Raji (cell line): ENCODE data around the gene MAPK7.

Experiments used
- POLR2A ChIP-seq: IDR thresholded peaks from 2 replicates; pipeline ENCODE4 v1.6.1; 2011; ENCODE audit warnings: low read depth, low read length, control low read depth; ENCODE audit not compliant: insufficient read depth

Gene MAPK7

GRCh38 chr17:19338031-19338990, 40.0 kb upstream of the MAPK7 start:
- TF ChIP-seq POLR2A: no peak

DNA sequence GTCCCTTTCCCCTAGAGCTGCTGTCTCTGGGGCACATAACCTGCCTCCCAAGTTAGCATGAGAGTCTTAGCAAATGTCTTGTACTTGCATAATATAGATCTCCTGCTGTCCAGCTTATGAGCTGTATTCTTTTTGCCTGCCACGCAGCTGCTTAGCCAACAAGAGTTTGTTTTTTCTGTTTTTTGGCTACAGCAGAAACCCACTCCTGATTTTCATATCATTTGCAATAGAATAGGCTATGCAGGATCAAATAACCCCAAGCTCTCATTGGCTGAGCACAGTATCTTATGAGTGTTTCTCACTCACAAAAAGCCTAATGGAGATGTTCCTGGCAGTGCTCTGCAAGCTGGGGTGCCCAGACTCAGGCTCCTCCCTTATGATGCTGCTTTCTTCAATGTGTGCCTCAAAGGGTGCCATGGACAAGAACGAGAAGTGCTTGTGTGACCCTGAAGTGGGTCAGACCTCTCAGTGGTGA, 38.9 kb upstream of the MAPK7 start:
- no peak for TF ChIP-seq POLR2A

DNA sequence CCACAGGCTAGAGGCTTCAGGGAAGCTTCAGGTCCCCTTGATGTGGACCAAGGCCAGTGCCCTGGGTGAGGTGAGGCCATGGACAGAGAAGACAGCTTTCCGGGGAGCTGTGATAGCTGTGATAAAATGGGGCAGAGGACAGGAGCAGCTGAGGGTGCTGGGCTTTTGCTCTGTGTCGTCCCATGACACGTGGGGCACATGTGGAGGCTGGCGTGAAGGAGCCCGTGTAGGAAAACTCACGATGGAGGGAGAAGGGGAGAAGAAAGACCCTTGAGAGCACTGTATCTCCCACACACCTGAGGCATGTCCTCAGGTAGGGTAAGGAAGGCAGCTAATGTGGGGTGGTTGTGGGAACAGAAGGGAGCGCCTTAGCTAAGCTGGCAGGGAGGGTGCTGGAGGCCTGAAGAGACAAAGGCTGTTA, 37.1 kb upstream of the MAPK7 start:
- TF ChIP-seq POLR2A: no peak

DNA sequence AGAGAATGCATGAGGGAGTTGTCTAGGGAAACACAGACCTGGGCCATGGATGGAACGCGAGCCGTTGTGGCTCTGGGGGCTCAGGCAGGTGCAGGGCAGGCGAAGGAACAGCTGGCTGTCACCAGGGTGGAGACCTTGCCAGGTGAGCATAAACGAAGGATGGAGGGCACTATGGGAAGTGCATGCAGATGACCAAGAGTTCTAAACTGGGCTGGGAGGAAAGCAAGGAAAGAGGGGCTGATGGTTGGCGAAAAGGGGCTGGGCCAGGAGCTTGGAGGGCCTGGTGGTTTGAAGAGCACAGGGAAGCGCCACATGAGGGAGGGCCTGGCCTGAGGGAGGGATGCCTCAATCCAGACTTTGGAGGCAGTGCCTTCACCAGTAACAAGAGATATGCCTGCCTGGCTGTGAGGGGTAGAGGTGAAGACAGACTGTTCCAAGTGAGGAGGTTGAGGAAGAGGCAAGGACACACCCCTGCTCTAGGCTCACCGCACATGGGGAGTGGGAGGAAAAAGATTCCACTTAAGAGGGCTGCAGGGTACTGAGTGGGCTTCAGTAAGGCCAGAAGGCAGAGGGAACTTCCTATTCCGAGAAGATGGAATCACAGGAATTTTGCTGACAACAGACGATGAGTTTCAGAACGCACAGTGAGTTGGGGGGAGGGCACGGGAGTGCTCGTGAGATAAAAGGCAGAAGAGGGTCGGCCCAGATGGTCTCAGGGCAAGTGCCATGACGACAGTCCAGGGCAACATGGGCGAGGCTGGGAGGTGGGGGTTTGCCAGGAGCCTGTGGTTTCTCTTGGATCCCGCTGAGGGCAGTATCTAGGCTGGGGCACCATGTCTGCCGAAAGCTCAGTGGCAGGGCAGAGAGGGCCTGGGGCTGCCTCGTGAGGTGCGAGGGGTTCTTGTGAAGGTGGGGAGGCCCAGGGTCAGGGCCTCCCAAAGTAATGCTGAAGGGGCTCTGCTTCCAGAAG, 36.4 kb upstream of the MAPK7 start:
- TF ChIP-seq POLR2A: no peak

DNA sequence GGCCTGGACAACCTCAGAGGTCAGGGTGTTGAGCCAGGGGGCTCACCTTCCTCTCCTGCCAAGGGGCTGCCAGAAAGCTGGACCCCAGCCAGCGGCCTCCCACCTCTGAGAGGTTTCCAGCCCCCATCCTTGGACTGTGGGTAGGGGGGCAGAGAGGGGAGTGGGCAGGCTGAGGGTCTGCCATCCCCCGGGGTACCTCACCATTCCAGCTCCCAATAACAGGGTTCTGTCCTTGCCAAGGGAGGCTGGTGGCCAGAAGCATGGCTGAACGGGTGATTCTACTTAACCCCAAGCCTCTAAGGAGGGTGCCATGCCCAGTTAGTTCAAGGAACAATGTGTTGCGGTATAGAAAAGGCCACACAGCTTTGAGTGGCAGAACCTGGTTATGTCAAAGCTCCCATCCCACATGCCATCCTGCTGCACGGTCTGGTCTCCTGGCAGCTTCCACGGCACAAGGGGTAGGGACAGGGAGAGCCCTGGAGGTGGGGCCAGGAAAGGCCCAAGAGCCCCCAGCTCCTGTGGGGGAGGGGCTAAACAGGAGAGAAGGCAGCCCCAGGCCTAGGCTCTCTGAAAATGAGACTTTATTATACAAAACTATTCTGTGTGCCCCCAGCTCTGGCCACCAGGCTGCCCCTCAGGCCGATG, 35.6 kb upstream of the MAPK7 start:
- no peak for TF ChIP-seq POLR2A

DNA sequence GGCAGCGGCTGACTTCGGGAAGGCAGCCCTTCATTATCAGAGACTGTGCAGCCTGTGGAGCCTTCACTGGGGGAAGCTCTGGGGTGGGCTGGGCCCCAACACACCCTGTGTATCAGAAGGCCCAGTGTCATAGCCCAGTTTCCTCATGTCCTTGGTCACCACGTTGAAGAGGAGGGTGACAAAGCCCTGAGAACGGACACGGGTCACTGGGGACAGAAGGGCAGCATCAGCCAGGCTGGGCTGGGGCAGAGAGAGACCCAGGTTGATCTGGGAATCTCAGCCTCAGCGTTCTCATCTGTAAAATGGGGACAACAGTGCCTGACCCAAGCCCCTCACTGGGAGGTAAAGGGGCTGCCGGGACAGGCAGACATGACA, 35.1 kb upstream of the MAPK7 start:
- TF ChIP-seq POLR2A: no peak

DNA sequence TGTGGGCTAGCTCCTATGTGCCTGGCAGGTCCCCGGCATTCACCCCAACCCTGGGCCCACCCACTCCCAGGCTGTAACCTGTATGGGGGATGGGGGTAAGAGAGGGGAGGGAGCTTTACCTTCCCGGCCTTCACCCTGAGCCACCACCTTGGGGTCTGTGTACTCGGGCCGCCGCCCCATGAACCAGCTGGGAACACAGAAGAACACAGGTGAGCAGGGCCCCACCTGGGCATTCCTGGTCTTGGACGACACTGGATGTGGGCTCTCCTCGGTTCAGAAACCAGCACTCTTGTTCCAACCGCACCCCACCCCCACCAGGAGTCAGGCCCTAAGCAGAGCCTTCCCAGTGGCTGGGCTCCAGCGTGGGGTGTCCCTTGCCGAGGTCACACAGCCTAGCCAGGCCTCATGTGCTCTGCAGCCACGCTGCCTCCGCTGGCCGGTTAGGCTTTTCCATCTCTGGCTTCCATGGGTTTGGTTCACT, 34.6 kb upstream of the MAPK7 start:
- no peak for TF ChIP-seq POLR2A

DNA sequence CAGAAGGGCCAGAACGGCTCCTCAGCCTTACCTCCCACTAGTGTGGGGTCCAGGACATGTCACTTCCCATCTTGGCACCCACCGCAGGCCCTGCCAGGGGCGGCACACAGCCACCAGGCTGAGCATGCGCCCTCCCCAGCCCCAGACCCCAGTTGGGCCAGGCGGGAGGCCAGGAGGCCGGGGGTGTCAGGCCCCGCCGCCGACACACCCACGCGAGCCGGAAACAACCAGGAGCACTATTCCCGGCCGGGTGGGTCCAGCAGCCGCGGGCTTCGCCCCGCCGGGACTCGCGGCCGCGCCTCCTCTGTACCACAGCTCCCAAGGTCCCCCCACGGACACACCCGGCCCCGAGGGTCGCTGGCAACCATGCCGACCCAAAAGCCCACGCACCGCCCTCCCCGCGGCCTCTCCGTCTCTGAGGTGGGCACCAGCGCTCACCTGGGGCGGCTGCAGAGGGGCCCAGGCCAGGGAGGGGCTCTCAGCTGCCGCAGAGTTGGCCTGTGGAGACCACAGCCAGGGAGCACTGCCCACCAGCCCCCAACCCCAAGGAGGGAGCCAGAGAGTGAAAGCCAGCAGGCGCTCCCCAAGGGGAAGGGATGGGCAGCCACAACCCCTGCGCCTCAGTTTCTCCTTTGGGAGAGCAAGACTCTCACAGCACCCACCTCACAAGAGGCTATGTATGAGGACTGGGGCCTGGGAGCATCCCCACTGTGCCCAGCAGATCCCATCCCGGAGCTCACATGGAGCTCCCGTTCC, 33.8 kb upstream of the MAPK7 start:
- no peak for TF ChIP-seq POLR2A

GRCh38 chr17:19345067-19345460, 33.2 kb upstream of the MAPK7 start:
- TF ChIP-seq POLR2A: no peak

DNA sequence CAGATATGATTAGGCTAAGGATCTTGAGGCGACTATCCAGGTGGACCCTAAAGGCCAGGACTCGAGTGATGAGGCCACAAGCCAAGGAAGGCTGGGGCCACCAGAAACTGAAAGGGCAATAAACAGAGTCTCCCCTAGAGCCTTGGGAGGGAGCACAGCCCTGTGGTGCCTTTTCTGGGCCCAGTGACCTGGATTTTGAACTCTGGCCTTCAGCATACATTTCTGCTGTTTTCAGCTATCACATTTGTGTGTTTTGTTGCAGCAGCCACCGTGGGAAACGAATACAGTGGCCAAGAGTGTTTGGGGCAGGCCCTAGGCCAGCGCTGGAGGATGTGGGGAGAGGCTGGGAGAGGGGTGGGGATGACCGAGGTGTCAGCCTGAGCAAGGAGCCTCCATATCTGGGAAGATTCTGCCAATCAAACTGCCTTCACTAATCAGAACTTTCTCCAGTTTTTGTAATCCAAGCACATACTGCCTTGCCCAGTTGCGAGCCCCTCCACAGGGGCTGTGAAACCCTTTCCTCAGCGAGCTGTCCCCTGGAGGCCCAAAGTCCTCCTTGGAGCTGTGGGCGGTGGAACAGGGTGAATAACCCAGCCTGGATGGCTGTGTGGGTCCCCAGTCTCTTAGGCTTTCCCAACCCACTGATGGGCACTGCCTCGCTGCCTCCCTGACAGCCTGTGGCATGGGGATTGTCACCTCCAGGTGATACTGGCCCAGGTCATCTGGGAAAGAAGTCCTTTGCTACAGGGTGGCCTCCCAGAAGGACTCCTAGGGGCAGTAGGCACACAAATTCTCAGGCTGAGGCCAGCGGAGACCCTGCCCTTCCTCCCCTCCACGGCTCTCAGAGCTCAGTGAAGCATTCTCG, 32.6 kb upstream of the MAPK7 start:
- no peak for TF ChIP-seq POLR2A

DNA sequence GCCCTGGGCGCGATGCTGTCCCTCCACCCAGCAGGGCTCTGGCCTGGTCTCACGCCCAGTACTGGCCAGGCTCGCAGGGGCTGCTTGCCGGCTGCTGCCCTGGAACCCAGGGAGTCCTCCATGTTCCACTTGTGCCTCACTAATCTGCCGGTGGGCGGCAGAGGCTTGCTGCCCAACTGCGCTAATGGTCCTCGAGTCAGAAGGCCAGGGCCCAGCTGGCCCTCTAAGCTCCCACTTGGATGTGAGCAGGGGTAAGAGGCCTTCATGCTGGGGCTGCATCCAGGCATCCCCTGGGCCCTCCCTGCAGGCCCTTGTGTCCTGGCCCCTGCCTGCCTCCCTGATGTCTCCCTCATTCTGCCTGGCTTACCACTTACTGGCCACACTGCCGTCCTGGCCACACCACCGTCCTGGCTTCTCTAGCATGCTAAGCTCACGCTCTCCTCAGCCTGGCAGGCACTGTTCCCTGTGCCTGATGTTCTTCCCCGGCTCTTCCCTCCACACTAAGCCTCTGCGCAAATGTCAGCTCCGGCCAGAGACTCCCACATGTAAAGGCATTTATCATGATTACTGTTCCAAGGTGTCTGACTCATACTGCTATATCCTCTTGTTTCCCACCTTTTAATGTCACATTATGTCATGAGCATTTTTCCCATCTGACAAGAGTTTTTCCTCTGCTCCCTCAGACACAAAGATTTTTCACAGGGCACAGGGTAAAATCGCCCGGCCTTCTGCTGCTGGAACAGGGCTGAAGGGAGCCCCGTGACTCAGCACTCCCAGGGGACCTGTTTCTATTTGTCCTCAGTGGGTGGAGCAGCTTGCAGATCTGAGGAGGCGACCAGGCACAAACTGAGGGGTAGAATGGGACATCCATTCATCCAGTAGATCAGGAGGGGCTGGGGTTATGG, 31.7 kb upstream of the MAPK7 start:
- no peak for TF ChIP-seq POLR2A

DNA sequence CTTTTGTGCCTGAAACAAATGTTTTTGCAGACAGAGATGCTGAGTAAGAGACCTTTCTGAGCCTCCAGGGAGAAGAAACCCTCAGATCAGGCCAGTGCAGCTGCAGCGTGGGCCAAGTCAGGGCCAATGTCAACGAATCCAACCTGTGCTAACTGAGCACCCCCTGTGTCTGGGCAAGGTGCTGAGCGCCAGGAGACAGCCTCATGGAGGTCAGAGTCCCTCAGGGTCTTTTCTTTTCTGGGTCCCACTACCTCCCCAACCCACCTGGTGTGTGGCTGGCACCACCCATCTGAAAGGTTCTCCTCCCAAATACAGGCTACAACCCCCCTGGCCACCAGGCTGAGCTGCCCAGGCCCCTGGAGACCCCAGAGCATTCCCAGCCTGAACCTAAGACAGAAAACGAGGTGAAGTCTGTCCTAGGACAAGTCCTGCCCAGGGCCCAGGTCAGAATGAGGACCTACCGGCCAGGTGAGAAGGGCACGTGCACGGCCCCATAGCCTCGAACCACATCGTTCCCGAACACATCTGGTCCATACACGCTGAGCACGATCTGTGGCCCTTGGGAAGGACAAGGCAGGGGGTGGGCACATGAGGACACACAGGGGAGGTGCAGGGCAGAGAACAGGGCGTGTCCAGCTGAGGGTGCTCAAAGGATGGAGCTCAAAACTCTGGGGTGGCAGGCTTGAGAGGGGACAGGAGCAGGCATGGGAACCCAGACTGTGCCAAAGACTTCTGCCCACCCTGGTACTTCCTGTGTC, 30.8 kb upstream of the MAPK7 start:
- no peak for TF ChIP-seq POLR2A
